ENCODE data around the gene NHERF2.
A peak's percentile ranks its signal among the peaks of the same experiment; 100 is the strongest.

Gene NHERF2

GRCh38 chr16:2086106-2086742 lies 59.5 kb downstream of the NHERF2 start:
- peaks cover 58 to 91% of the 10 kb centered on the region in 2 donors for H3K36me3 ChIP-seq (replicated peaks in 1 of 2; ENCODE audit: control insufficient read depth in 2 of 2, insufficient read depth in 2 of 2, low read length in 2 of 2)
- DNase-seq (ENCODE audit: low spot score): no peak

GRCh38 chr16:2086812-2087747 lies 60.4 kb downstream of the NHERF2 start:
- Histone ChIP-seq H2BK15ac (ENCODE audit: low read length) (no peak overlapping the region), H3K18ac (ENCODE audit: low read length) (peak overlapping the region; percentile 57), H3K9me3 (replicated peaks in 1 of 2; ENCODE audit: control insufficient read depth in 2 of 2, insufficient read depth in 1 of 2, low read depth in 1 of 2, low read length in 2 of 2) (no peaks in the 10 kb centered on the region), H3K79me1 (ENCODE audit: low read depth, low read length) (peaks cover 12% of the 10 kb centered on the region), H2AFZ (ENCODE audit: low read length) (no peak overlapping the region), H3K27me3 (ENCODE audit: control insufficient read depth in 3 of 3, insufficient read depth in 3 of 3, low read depth in 1 of 3, low read length in 3 of 3) (no peaks in the 10 kb centered on the region), H3K36me3 (replicated peaks in 1 of 2; ENCODE audit: control insufficient read depth in 2 of 2, insufficient read depth in 2 of 2, low read length in 2 of 2) (peaks cover 51 to 90% of the 10 kb centered on the region in 2 donors), H4K8ac (ENCODE audit: low read depth, low read length) (no peak overlapping the region), H3K4me2 (ENCODE audit: insufficient read depth, low read length, poor library complexity, severe bottlenecking) (no peak overlapping the region), H2BK120ac (ENCODE audit: low read depth, low read length) (no peak overlapping the region), H3K27ac (replicated peaks; ENCODE audit: low read length) (no peak overlapping the region), H2BK5ac (ENCODE audit: low read length) (no peak overlapping the region), H3K4me1 (ENCODE audit: control insufficient read depth in 2 of 2, insufficient read depth in 1 of 2, low read depth in 1 of 2, low read length in 2 of 2) (peaks cover under 1 to 10% of the 10 kb centered on the region in 2 donors), H3K9ac (ENCODE audit: low read depth, low read length, poor library complexity) (peak overlapping the region; percentile 60), H4K91ac (ENCODE audit: low read depth, low read length, poor library complexity) (no peak overlapping the region), H3K4me3 (ENCODE audit: low read length in 2 of 2) (no peak overlapping the region), H2AK5ac (ENCODE audit: low read depth, low read length) (no peak overlapping the region), H2BK12ac (ENCODE audit: low read length) (no peak overlapping the region), H3K23ac (ENCODE audit: low read depth, low read length, poor library complexity) (peak overlapping the region; percentile 93), H3K14ac (ENCODE audit: low read length) (no peak overlapping the region), H3K4ac (ENCODE audit: low read length) (no peak overlapping the region)
- no CpG with 5 or more reads among the region's 30 CpGs for WGBS, 2 donors (ENCODE audit: extremely low coverage in 2 of 2, insufficient read length in 2 of 2, insufficient replicate concordance in 1 of 2)
- no peak for DNase-seq (ENCODE audit: low spot score)

More at GRCh38 chr16:2086106-2086742, 59.5 kb downstream of the NHERF2 start:
- H3K79me1 ChIP-seq (ENCODE audit: low read depth, low read length): peaks cover 12% of the 10 kb centered on the region
- no peak overlapping the region for H3K4me3 ChIP-seq (ENCODE audit: low read length in 2 of 2)
- H2BK5ac ChIP-seq (ENCODE audit: low read length): no peak overlapping the region
- no peak overlapping the region for H3K14ac ChIP-seq (ENCODE audit: low read length)
- peaks cover 1 to 2% of the 10 kb centered on the region in 2 donors for H3K4me1 ChIP-seq (ENCODE audit: control insufficient read depth in 2 of 2, insufficient read depth in 1 of 2, low read depth in 1 of 2, low read length in 2 of 2)
- H3K4ac ChIP-seq (ENCODE audit: low read length): no peak overlapping the region
- H2BK15ac ChIP-seq (ENCODE audit: low read length): no peak overlapping the region
- H3K27ac ChIP-seq (replicated peaks; ENCODE audit: low read length): no peak overlapping the region
- H4K91ac ChIP-seq (ENCODE audit: low read depth, low read length, poor library complexity): peak overlapping the region; percentile 43
- no peaks in the 10 kb centered on the region for H3K27me3 ChIP-seq (ENCODE audit: control insufficient read depth in 3 of 3, insufficient read depth in 3 of 3, low read depth in 1 of 3, low read length in 3 of 3)
- WGBS, 2 donors (ENCODE audit: extremely low coverage in 2 of 2, insufficient read length in 2 of 2, insufficient replicate concordance in 1 of 2): no CpG with 5 or more reads among the region's 27 CpGs
- no peak overlapping the region for H3K4me2 ChIP-seq (ENCODE audit: insufficient read depth, low read length, poor library complexity, severe bottlenecking)
- H3K18ac ChIP-seq (ENCODE audit: low read length): no peak overlapping the region
- no peak overlapping the region for H2AK5ac ChIP-seq (ENCODE audit: low read depth, low read length)
- H4K8ac ChIP-seq (ENCODE audit: low read depth, low read length): no peak overlapping the region
- no peak overlapping the region for H2BK120ac ChIP-seq (ENCODE audit: low read depth, low read length)
- H2BK12ac ChIP-seq (ENCODE audit: low read length): peak overlapping the region; percentile 30
- H3K9ac ChIP-seq (ENCODE audit: low read depth, low read length, poor library complexity): peak overlapping the region; percentile 60
- H3K9me3 ChIP-seq (replicated peaks in 1 of 2; ENCODE audit: control insufficient read depth in 2 of 2, insufficient read depth in 1 of 2, low read depth in 1 of 2, low read length in 2 of 2): no peaks in the 10 kb centered on the region
- H2AFZ ChIP-seq (ENCODE audit: low read length): no peak overlapping the region
- H3K23ac ChIP-seq (ENCODE audit: low read depth, low read length, poor library complexity): peak overlapping the region; percentile 44

GRCh38 chr16:2087748-2088631 lies 61.3 kb downstream of the NHERF2 start:
- no peak overlapping the region for H4K91ac ChIP-seq (ENCODE audit: low read depth, low read length, poor library complexity)
- no CpG with 5 or more reads among the region's 41 CpGs for WGBS, 2 donors (ENCODE audit: extremely low coverage in 2 of 2, insufficient read length in 2 of 2, insufficient replicate concordance in 1 of 2)

More at GRCh38 chr16:2087748-2088631, 61.3 kb downstream of the NHERF2 start:
- H3K4me3 ChIP-seq (ENCODE audit: low read length in 2 of 2): no peak overlapping the region
- H3K4ac ChIP-seq (ENCODE audit: low read length): no peak overlapping the region
- no peak overlapping the region for H3K27ac ChIP-seq (replicated peaks; ENCODE audit: low read length)
- H2AK5ac ChIP-seq (ENCODE audit: low read depth, low read length): no peak overlapping the region
- DNase-seq (ENCODE audit: low spot score): no peak
- H3K36me3 ChIP-seq (replicated peaks in 1 of 2; ENCODE audit: control insufficient read depth in 2 of 2, insufficient read depth in 2 of 2, low read length in 2 of 2): peaks cover 48 to 90% of the 10 kb centered on the region in 2 donors
- H2AFZ ChIP-seq (ENCODE audit: low read length): no peak overlapping the region
- H3K79me1 ChIP-seq (ENCODE audit: low read depth, low read length): peaks cover 15% of the 10 kb centered on the region
- no peak overlapping the region for H2BK12ac ChIP-seq (ENCODE audit: low read length)
- H3K9me3 ChIP-seq (replicated peaks in 1 of 2; ENCODE audit: control insufficient read depth in 2 of 2, insufficient read depth in 1 of 2, low read depth in 1 of 2, low read length in 2 of 2): no peaks in the 10 kb centered on the region
- peak overlapping the region; percentile 93 for H3K23ac ChIP-seq (ENCODE audit: low read depth, low read length, poor library complexity)
- H3K14ac ChIP-seq (ENCODE audit: low read length): no peak overlapping the region
- no peak overlapping the region for H3K4me2 ChIP-seq (ENCODE audit: insufficient read depth, low read length, poor library complexity, severe bottlenecking)
- H3K9ac ChIP-seq (ENCODE audit: low read depth, low read length, poor library complexity): peak overlapping the region; percentile 12
- no peak overlapping the region for H4K8ac ChIP-seq (ENCODE audit: low read depth, low read length)
- no peaks in the 10 kb centered on the region for H3K27me3 ChIP-seq (ENCODE audit: control insufficient read depth in 3 of 3, insufficient read depth in 3 of 3, low read depth in 1 of 3, low read length in 3 of 3)
- H2BK15ac ChIP-seq (ENCODE audit: low read length): no peak overlapping the region
- H3K4me1 ChIP-seq (ENCODE audit: control insufficient read depth in 2 of 2, insufficient read depth in 1 of 2, low read depth in 1 of 2, low read length in 2 of 2): peaks cover 0 to 16% of the 10 kb centered on the region in 2 donors
- no peak overlapping the region for H3K18ac ChIP-seq (ENCODE audit: low read length)
- no peak overlapping the region for H2BK120ac ChIP-seq (ENCODE audit: low read depth, low read length)
- no peak overlapping the region for H2BK5ac ChIP-seq (ENCODE audit: low read length)

Measured in neuronal stem cell (in vitro differentiated cells).